K562 (cell line): ENCODE results near the gene TXN2. TPM values are rescaled to one million over a fixed set of nuclear protein-coding genes. Genes with fewer than 3 reads are reported as not detected.
A peak's percentile ranks its signal among the peaks of the same experiment; 100 is the strongest.

Source experiments
- CHCHD3 ChIP-seq: fragments of 250-450 bp; sonication (Bioruptor Pico); IDR thresholded peaks from 2 replicates; pipeline ENCODE4 v2.1.2; 2022; ENCODE audit warnings: mild to moderate bottlenecking
- ETV6 ChIP-seq, 3 experiments: fragments of 150-350 bp in 1 of 3; sonication (generic) in 1 of 3; formaldehyde crosslinking in 1 of 3; IDR thresholded peaks; 2 replicates each; pipeline versions ENCODE4 v1.6.1 to v1.8.0; 2014 to 2022; ENCODE audit warnings: borderline replicate concordance in 2 of 3, low read depth in 2 of 3, antibody characterized with exemption in 1 of 3, low read length in 1 of 3, mild to moderate bottlenecking in 1 of 3, missing genetic modification reagents in 1 of 3
- FOXK2 ChIP-seq, 2 experiments: fragments of 450-650 bp; IDR thresholded peaks in 1 of 2; conservative IDR thresholded peaks in 1 of 2; 2 replicates each; pipeline ENCODE4 v1.6.1; 2016; ENCODE audit warnings: low read depth in 2 of 2, mild to moderate bottlenecking in 1 of 2
- FOXP1 ChIP-seq: sonication (generic); formaldehyde crosslinking; IDR thresholded peaks from 2 replicates; pipeline ENCODE4 v1.8.0; 2022; ENCODE audit warnings: mild to moderate bottlenecking, missing genetic modification reagents
- HMGN3 ChIP-seq: IDR thresholded peaks from 2 replicates; pipeline ENCODE4 v1.6.1; 2011; ENCODE audit warnings: borderline replicate concordance, low read depth, mild to moderate bottlenecking, mixed read lengths, low read length; ENCODE audit not compliant: insufficient read length; ENCODE audit errors: extremely low read depth
- KLF10 ChIP-seq: fragments of 250-450 bp; sonication (Bioruptor Pico); IDR thresholded peaks from 2 replicates; pipeline ENCODE4 v1.6.1; 2021; ENCODE audit warnings: matching md5 sums
- MBD2 ChIP-seq: sonication (generic); IDR thresholded peaks from 2 replicates; pipeline ENCODE4 v1.6.1; 2016; ENCODE audit warnings: low read depth, borderline replicate concordance
- MEF2D ChIP-seq: conservative IDR thresholded peaks from 2 replicates; pipeline ENCODE4 v1.6.1; 2016; ENCODE audit warnings: low read depth, missing genetic modification characterization, missing compliant biosample characterization
- MGA ChIP-seq: fragments of 450-650 bp; IDR thresholded peaks from 2 replicates; pipeline ENCODE4 v1.6.1; 2016; ENCODE audit warnings: mild to moderate bottlenecking, moderate library complexity
- MTF1 ChIP-seq: fragments of 250-450 bp; sonication (Bioruptor Pico); IDR thresholded peaks from 2 replicates; pipeline ENCODE4 v1.9.0; 2021; ENCODE audit warnings: moderate library complexity, mild to moderate bottlenecking, inconsistent platforms, borderline replicate concordance
- NFE2 ChIP-seq: IDR thresholded peaks from 2 replicates; pipeline ENCODE4 v1.6.1; 2014; ENCODE audit warnings: antibody characterized with exemption, low read depth
- NFYB ChIP-seq: IDR thresholded peaks from 2 replicates; pipeline ENCODE4 v1.6.1; 2011; ENCODE audit warnings: mild to moderate bottlenecking, moderate library complexity; ENCODE audit not compliant: insufficient read length; ENCODE audit errors: extremely low read depth
- POLR2B ChIP-seq: fragments of 450-650 bp; IDR thresholded peaks from 2 replicates; pipeline ENCODE4 v1.6.1; 2018; ENCODE audit warnings: low read depth; ENCODE audit not compliant: partially characterized antibody
- YBX1 ChIP-seq: fragments of 450-650 bp; IDR thresholded peaks from 2 replicates; pipeline ENCODE4 v1.7.1; 2016; ENCODE audit warnings: mild to moderate bottlenecking
- ZNF23 ChIP-seq: fragments of 250-450 bp; sonication (Bioruptor Pico); IDR thresholded peaks from 2 replicates; pipeline ENCODE4 v1.4.0; 2020; ENCODE audit warnings: mild to moderate bottlenecking
- ZNF311 ChIP-seq: fragments of 250-450 bp; sonication (Bioruptor Pico); IDR thresholded peaks from 2 replicates; pipeline ENCODE4 v1.4.0; 2020; ENCODE audit warnings: mild to moderate bottlenecking, moderate library complexity
- ZNF79 ChIP-seq: fragments of 250-450 bp; sonication (Bioruptor Pico); IDR thresholded peaks from 2 replicates; pipeline ENCODE4 v1.4.0; 2020; ENCODE audit warnings: low read depth, mild to moderate bottlenecking, moderate library complexity
- polyA plus RNA-seq, 8 experiments: library from polyadenylated mRNA; depleted of rRNA in 4 of 8; stranded (reverse) in 5 of 8; unstranded in 3 of 8; fragments of >200 nt; fragmentation: Nextera tagmentation in 2 of 8; fragmentation: Illumina TruSeq in 1 of 8; extraction: Ambion mirVana in 2 of 8; extraction: Trizol in 1 of 8; gene quantifications; 2 replicates each; pipeline versions ENCODE4 v1.2.1 to v1.2.3, GENCODE V29; 2011 to 2014; ENCODE audit warnings: inconsistent platforms in 1 of 8, missing spikeins in 1 of 8
- total RNA-seq, 7 experiments: library from RNA; depleted of rRNA in 6 of 7; stranded (reverse); fragments of >200 nt in 6 of 7; fragmentation: Illumina TruSeq in 2 of 7; extraction: Trizol in 2 of 7; gene quantifications; 2 replicates each; pipeline versions ENCODE4 v1.2.1 to v1.2.3, GENCODE V29; 2011 to 2021; ENCODE audit warnings: low replicate concordance in 1 of 7

TXN2 gene
- total and polyA plus RNA-seq, 9 of the 15 experiments (the other 6 are each of a cell fraction or from before 2014, with no cell fraction given), result 48.5 to 399 (median 118) TPM

GRCh38 chr22:36419177-36419911 lies 62.1 kb downstream of the TXN2 start (continued):
- TF ChIP-seq MGA, result no peak; the same call in 1 of the 2 replicates
- no peak for TF ChIP-seq ETV6 (IDR thresholded peaks at IDR 0.05; ENCODE audit: borderline replicate concordance in 1 of 2, low read depth in 2 of 2, low read length in 1 of 2)
- TF ChIP-seq ETV6 (CRISPR knock-in tag; IDR thresholded peaks at IDR 0.05; ENCODE audit: borderline replicate concordance), result no peak
- TF ChIP-seq POLR2B, result no peak
- no peak for TF ChIP-seq KLF10 (CRISPR knock-in tag)
- no peak for TF ChIP-seq MTF1 (CRISPR knock-in tag)
- no peak for TF ChIP-seq NFYB
- no peak for TF ChIP-seq YBX1
- TF ChIP-seq FOXK2 (conservative IDR thresholded peaks at IDR 0.05 in 1 of 2, IDR thresholded peaks at IDR 0.05 in 1 of 2; ENCODE audit: low read depth in 2 of 2), result peak; percentile 77 to 78; a peak in 2 of 4 replicates
- no peak for TF ChIP-seq CHCHD3 (CRISPR knock-in tag)
- no peak for TF ChIP-seq HMGN3
- no peak for TF ChIP-seq MBD2
- TF ChIP-seq ZNF23, result no peak
- no peak for TF ChIP-seq ZNF311 (CRISPR knock-in tag)
- peak; percentile 85 for TF ChIP-seq MEF2D (tag)
- no peak for TF ChIP-seq ZNF79
- peak; percentile 95; the same call in 1 of the 2 replicates for TF ChIP-seq FOXP1 (CRISPR knock-in tag)
- TF ChIP-seq NFE2, result 0 out of 2 replicates have a peak, but pooled peaks have one; percentile 8
